GM12878 (cell line): ENCODE data around the gene CCDC137. TPM values are rescaled to one million over a fixed set of nuclear protein-coding genes. Genes with fewer than 3 reads are reported as not detected.
A peak's percentile ranks its signal among the peaks of the same experiment; 100 is the strongest.

Source experiments
- ATAC-seq: fragments of 200-7000 bp; cut with Tn5 transposase; 3 replicates; pipeline ENCODE4 v1.9.1; 2020; ENCODE audit warnings: mild to moderate bottlenecking, moderate library complexity
- BruUV-seq: library from RNA; stranded (reverse); fragments of 400-500 nt; replicated peaks from 2 replicates; lab custom pipeline; 2021; lab: Mats Ljungman, UMichigan
- CTCF ChIA-PET: fragments of 300-600 bp; sonication (Branson Sonifier 250); formaldehyde crosslinking; extraction: SDS; loops from one replicate; lab custom pipeline; 2021; ENCODE audit warnings: inconsistent platforms; lab: Yijun Ruan, JAX
- POLR2A ChIA-PET: fragments of 350-600 bp; formaldehyde crosslinking; extraction: SDS; loops from one replicate; lab custom pipeline; 2021; ENCODE audit warnings: inconsistent platforms; lab: Charles Lee
- RAD21 ChIA-PET: fragments of 300-600 bp; sonication (Branson Sonifier 250); formaldehyde crosslinking; loops from one replicate; lab custom pipeline; 2023; ENCODE audit warnings: antibody characterized with exemption; ENCODE audit not compliant: unreplicated experiment; lab: Charles Lee
- SMC1A ChIA-PET: fragments of 300-600 bp; sonication (Branson Sonifier 250); formaldehyde crosslinking; loops from one replicate; lab custom pipeline; 2023; ENCODE audit not compliant: unreplicated experiment, uncharacterized antibody; lab: Charles Lee
- DNase-seq: peaks from one replicate; pipeline ENCODE4 v3.0.0-alpha.2; 2011; ENCODE audit warnings: low read depth, low spot score
- FAIRE-seq: peaks from 3 replicates; lab custom pipeline; 2011; peaks lifted over from hg19 to GRCh38; lab: Jason Lieb, UNC
- H2AFZ ChIP-seq: 2 replicates; pipeline ENCODE4 v1.6.0; 2011; ENCODE audit warnings: low read depth, low read length, control low read depth; ENCODE audit not compliant: control insufficient read depth
- H3K27ac ChIP-seq: 2 replicates; pipeline ENCODE4 v1.5.1; 2011; ENCODE audit warnings: control low read depth; ENCODE audit not compliant: control insufficient read depth, insufficient read depth
- H3K27me3 ChIP-seq, 2 experiments: replicated peaks in 1 of 2; 2 replicates each; pipeline versions ENCODE4 v1.6.0 to v1.6.1; 2011; ENCODE audit warnings: low read length in 1 of 2; ENCODE audit not compliant: control insufficient read depth in 2 of 2, insufficient read depth in 2 of 2
- H3K36me3 ChIP-seq, 2 experiments: 2 replicates each; pipeline ENCODE4 v1.5.1; 2011; ENCODE audit warnings: low read length in 1 of 2; ENCODE audit not compliant: control insufficient read depth in 2 of 2, insufficient read depth in 2 of 2
- H3K4me1 ChIP-seq: 2 replicates; pipeline ENCODE4 v1.6.1; 2011; ENCODE audit warnings: mild to moderate bottlenecking, low read length, moderate library complexity, mixed read lengths; ENCODE audit not compliant: control insufficient read depth, insufficient read depth
- H3K4me2 ChIP-seq: 2 replicates; pipeline ENCODE4 v1.6.0; 2011; ENCODE audit warnings: control low read depth; ENCODE audit not compliant: control insufficient read depth, insufficient read depth
- H3K4me3 ChIP-seq: fragments of 200-600 bp; sonication (generic); 2 replicates; pipeline ENCODE4 v1.5.1; 2016
- H3K79me2 ChIP-seq: 2 replicates; pipeline ENCODE4 v1.6.0; 2011; ENCODE audit warnings: low read length; ENCODE audit not compliant: control insufficient read depth, insufficient read depth
- H3K9ac ChIP-seq: 2 replicates; pipeline ENCODE4 v1.8.0; 2011; ENCODE audit warnings: low read length, control low read depth, mixed read lengths; ENCODE audit not compliant: control insufficient read depth, insufficient read depth
- H3K9me3 ChIP-seq: replicated peaks from 3 replicates; pipeline ENCODE4 v1.5.1; 2011; ENCODE audit warnings: mild to moderate bottlenecking, low read length; ENCODE audit not compliant: control insufficient read depth, insufficient read depth
- H4K20me1 ChIP-seq: 2 replicates; pipeline ENCODE4 v1.6.0; 2011; ENCODE audit not compliant: control insufficient read depth, insufficient read depth
- DPF2 ChIP-seq: fragments of 450-650 bp; IDR thresholded peaks from 2 replicates; pipeline ENCODE4 v1.6.1; 2017; ENCODE audit warnings: mild to moderate bottlenecking
- IKZF2 ChIP-seq, 2 experiments: fragments of 450-650 bp; IDR thresholded peaks; 2 replicates each; pipeline ENCODE4 v1.6.1; 2017; ENCODE audit warnings: mild to moderate bottlenecking in 2 of 2, moderate library complexity in 2 of 2
- MEF2A ChIP-seq: IDR thresholded peaks from 2 replicates; pipeline ENCODE4 v1.6.1; 2011; ENCODE audit warnings: low read depth, mild to moderate bottlenecking, low read length, moderate library complexity; ENCODE audit not compliant: insufficient read depth
- POLR2A ChIP-seq: IDR thresholded peaks from 2 replicates; pipeline ENCODE4 v1.6.1; 2011; ENCODE audit warnings: low read depth, mild to moderate bottlenecking, low read length
- TAF1 ChIP-seq: IDR thresholded peaks from 2 replicates; pipeline ENCODE4 v1.6.1; 2011; ENCODE audit warnings: mild to moderate bottlenecking, low read depth, low read length, borderline replicate concordance
- WGBS: methylation state at CpG from one replicate; pipeline ENCODE4 v1.1.6; 2016; ENCODE audit warnings: low lambda C conversion rate; ENCODE audit not compliant: insufficient replicate concordance, insufficient coverage; ENCODE audit errors: missing lambda C conversion rate; 5-methylcytosine and 5-hydroxymethylcytosine counted together
- in situ Hi-C: fragments of 300-500 bp; cut with MboI; formaldehyde crosslinking; loops from 9 replicates; pipeline ENCODE4 v1.14.3; 2018; ENCODE audit warnings: mixed read lengths
- intact Hi-C: fragments of 100-400 bp; cut with micrococcal nuclease; formaldehyde crosslinking; loops from one replicate; pipeline ENCODE4 v1.14.2; 2022; ENCODE audit not compliant: unreplicated experiment
- polyA plus RNA-seq, 11 experiments: library from polyadenylated mRNA; depleted of rRNA in 4 of 11; unstranded in 6 of 11; stranded (reverse) in 5 of 11; fragments of >200 nt; fragmentation: Nextera tagmentation in 4 of 11; fragmentation: Illumina TruSeq in 1 of 11; extraction: Ambion mirVana in 4 of 11; extraction: Trizol in 1 of 11; gene quantifications; 1 replicate in 1 of 11; 2 replicates in 10 of 11; pipeline versions ENCODE4 v1.2.1 to v1.2.3, GENCODE V29; 2011 to 2016; ENCODE audit warnings: inconsistent platforms in 2 of 11, missing spikeins in 2 of 11, low read depth in 1 of 11
- total RNA-seq, 4 experiments: library from RNA; depleted of rRNA in 3 of 4; stranded (reverse); fragments of >200 nt in 3 of 4; fragmentation: Illumina TruSeq in 1 of 4; extraction: Trizol in 1 of 4; gene quantifications; 2 replicates each; pipeline versions ENCODE4 v1.2.1 to v1.2.3, GENCODE V29; 2013 to 2021
- TF ChIP-seq, protein P1 (sequence below): fragments of 450-650 bp; IDR thresholded peaks from 2 replicates; pipeline ENCODE4 v1.6.1; 2017; ENCODE audit warnings: borderline replicate concordance

CCDC137 gene
- total and polyA plus RNA-seq, 10 of the 15 experiments (the other 5 are each of a cell fraction or from before 2014, with no cell fraction given): 2.2 to 45.4 (median 22.1) TPM

DNA sequence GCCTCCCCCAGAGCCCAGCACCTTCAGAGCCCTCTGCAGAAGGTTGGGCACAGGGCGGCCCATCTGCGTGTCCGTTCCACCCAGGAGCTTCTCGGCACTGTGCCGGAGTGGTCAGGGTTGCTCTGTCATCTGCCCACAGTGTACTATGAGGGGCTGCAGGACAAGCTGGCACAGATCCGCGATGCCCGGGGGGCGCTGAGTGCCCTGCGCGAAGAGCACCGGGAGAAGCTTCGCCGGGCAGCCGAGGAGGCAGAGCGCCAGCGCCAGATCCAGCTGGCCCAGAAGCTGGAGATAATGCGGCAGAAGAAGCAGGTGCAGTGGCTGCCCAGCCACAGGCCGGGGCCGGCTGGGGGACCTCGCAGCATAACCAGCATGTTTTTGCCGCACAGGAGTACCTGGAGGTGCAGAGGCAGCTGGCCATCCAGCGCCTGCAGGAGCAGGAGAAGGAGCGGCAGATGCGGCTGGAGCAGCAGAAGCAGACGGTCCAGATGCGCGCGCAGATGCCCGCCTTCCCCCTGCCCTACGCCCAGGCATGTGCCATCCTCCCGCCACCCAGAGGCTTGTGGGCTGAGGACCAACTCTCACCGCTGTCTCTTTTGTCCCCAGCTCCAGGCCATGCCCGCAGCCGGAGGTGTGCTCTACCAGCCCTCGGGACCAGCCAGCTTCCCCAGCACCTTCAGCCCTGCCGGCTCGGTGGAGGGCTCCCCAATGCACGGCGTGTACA, 29.8 kb downstream of the CCDC137 start:
- peaks cover 3% of the 10 kb centered on the region for H3K79me2 ChIP-seq
- no peaks in the 10 kb centered on the region for H4K20me1 ChIP-seq
- ATAC-seq: no peak

More for the DNA sequence above, 29.8 kb downstream of the CCDC137 start:
- Histone ChIP-seq H3K36me3 (peaks cover 20 to 51% of the 10 kb centered on the region in 2 experiments; a peak in 3 of 4 replicates), H3K9ac (no peak overlapping the region), H3K4me3 (no peak overlapping the region), H3K27me3 (no peaks in the 10 kb centered on the region), H3K9me3 (no peaks in the 10 kb centered on the region), H3K4me1 (peaks cover 3% of the 10 kb centered on the region), H2AFZ (no peak overlapping the region), H3K4me2 (no peak overlapping the region), H3K27ac (no peak overlapping the region)
- RAD21 ChIA-PET: no interaction called here
- FAIRE-seq (no peak), DNase-seq (no peak)
- TF ChIP-seq, protein P1, sequence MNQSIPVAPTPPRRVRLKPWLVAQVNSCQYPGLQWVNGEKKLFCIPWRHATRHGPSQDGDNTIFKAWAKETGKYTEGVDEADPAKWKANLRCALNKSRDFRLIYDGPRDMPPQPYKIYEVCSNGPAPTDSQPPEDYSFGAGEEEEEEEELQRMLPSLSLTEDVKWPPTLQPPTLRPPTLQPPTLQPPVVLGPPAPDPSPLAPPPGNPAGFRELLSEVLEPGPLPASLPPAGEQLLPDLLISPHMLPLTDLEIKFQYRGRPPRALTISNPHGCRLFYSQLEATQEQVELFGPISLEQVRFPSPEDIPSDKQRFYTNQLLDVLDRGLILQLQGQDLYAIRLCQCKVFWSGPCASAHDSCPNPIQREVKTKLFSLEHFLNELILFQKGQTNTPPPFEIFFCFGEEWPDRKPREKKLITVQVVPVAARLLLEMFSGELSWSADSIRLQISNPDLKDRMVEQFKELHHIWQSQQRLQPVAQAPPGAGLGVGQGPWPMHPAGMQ: no peak
- TF ChIP-seq TAF1 (no peak), IKZF2 (IDR thresholded peaks at IDR 0.05) (no peak), DPF2 (no peak), POLR2A (0 out of 2 replicates have a peak, but pooled peaks have one; percentile 21), MEF2A (no peak)
- no TSS peak for BruUV-seq
- POLR2A ChIA-PET: no interaction called here
- in situ Hi-C loops (no loop called here), intact Hi-C loops (no loop called here)
- CTCF ChIA-PET: no interaction called here
- 98% methylated on average over 32 of the region's 40 CpGs for WGBS
- SMC1A ChIA-PET: no interaction called here
